H1 (cell line): Measurements from ENCODE around the gene TBC1D10A. TPM values are rescaled to one million over a fixed set of nuclear protein-coding genes. Genes with fewer than 3 reads are reported as not detected.

ENCODE experiments used
- CTCF ChIA-PET: fragments of 300-600 bp; sonication (Branson Sonifier 250); formaldehyde crosslinking; loops from one replicate; lab custom pipeline; 2021; ENCODE audit not compliant: partially characterized antibody; lab: Charles Lee
- POLR2A ChIA-PET: fragments of 300-600 bp; sonication (Branson Sonifier 250); formaldehyde crosslinking; loops from one replicate; lab custom pipeline; 2021; ENCODE audit warnings: inconsistent platforms; ENCODE audit not compliant: partially characterized antibody; lab: Charles Lee
- DNase-seq, 2 experiments: peaks; one replicate each; pipeline versions ENCODE4 v3.0.0 to v3.0.0-alpha.2; 2010 to 2022; ENCODE audit warnings: low spot score in 2 of 2, low read depth in 1 of 2, mixed read lengths in 1 of 2
- FAIRE-seq: peaks from 2 replicates; lab custom pipeline; 2011; peaks lifted over from hg19 to GRCh38; lab: Jason Lieb, UNC
- H2AFZ ChIP-seq: 2 replicates; pipeline ENCODE4 v1.8.1; 2012; ENCODE audit warnings: low read length, inconsistent platforms
- H2AK5ac ChIP-seq: 2 replicates; pipeline ENCODE4 v1.6.1; 2013; ENCODE audit warnings: low read depth, low read length
- H2BK120ac ChIP-seq: replicated peaks from 2 replicates; pipeline ENCODE3; 2013; ENCODE audit warnings: low read depth, low read length, inconsistent platforms
- H2BK12ac ChIP-seq: 2 replicates; pipeline ENCODE4 v1.6.1; 2013; ENCODE audit warnings: low read depth, low read length
- H2BK15ac ChIP-seq: 2 replicates; pipeline ENCODE4 v1.6.1; 2013; ENCODE audit warnings: low read length
- H2BK20ac ChIP-seq: 2 replicates; pipeline ENCODE4 v1.6.1; 2013; ENCODE audit warnings: low read length
- H2BK5ac ChIP-seq: 2 replicates; pipeline ENCODE4 v1.6.1; 2013; ENCODE audit warnings: low read depth, low read length
- H3K14ac ChIP-seq: 2 replicates; pipeline ENCODE4 v1.6.1; 2013; ENCODE audit warnings: inconsistent platforms; ENCODE audit not compliant: insufficient read length
- H3K18ac ChIP-seq: 2 replicates; pipeline ENCODE4 v1.6.1; 2013; ENCODE audit warnings: low read length; ENCODE audit errors: extremely low read depth
- H3K23ac ChIP-seq: 2 replicates; pipeline ENCODE4 v1.6.1; 2013; ENCODE audit warnings: inconsistent platforms; ENCODE audit not compliant: insufficient read length
- H3K23me2 ChIP-seq: 2 replicates; pipeline ENCODE4 v1.6.1; 2013; ENCODE audit warnings: low read depth, low read length
- H3K27ac ChIP-seq: 2 replicates; pipeline ENCODE4 v1.6.1; 2011; ENCODE audit warnings: low read depth, low read length, inconsistent platforms
- H3K27me3 ChIP-seq, 4 experiments: replicated peaks in 1 of 4; 1 replicate in 1 of 4; 2 replicates in 3 of 4; pipeline versions ENCODE4 v1.6.1 to v1.8.1; 2011 to 2013; ENCODE audit warnings: low read length in 3 of 4, mild to moderate bottlenecking in 3 of 4, inconsistent platforms in 2 of 4, mixed read lengths in 2 of 4, moderate library complexity in 1 of 4; ENCODE audit not compliant: control insufficient read depth in 3 of 4, insufficient read depth in 3 of 4; ENCODE audit errors: extremely low read depth in 1 of 4
- H3K36me3 ChIP-seq, 4 experiments: 2 replicates each; pipeline versions ENCODE4 v1.6.1 to v1.8.1; 2011 to 2013; ENCODE audit warnings: mild to moderate bottlenecking in 4 of 4, low read length in 3 of 4, moderate library complexity in 2 of 4, control low read depth in 1 of 4, inconsistent platforms in 1 of 4; ENCODE audit not compliant: insufficient read depth in 4 of 4, control insufficient read depth in 2 of 4
- H3K4ac ChIP-seq: replicated peaks from 2 replicates; pipeline ENCODE3; 2013; ENCODE audit warnings: low read length, low read depth, mixed read lengths, inconsistent platforms; ENCODE audit not compliant: insufficient read length
- H3K4me1 ChIP-seq, 4 experiments: replicated peaks in 1 of 4; 1 replicate in 1 of 4; 2 replicates in 3 of 4; pipeline versions ENCODE4 v1.6.1 to v1.8.1; 2011 to 2013; ENCODE audit warnings: low read length in 3 of 4, inconsistent platforms in 2 of 4, mixed read lengths in 1 of 4; ENCODE audit not compliant: insufficient read depth in 4 of 4, control insufficient read depth in 3 of 4
- H3K4me2 ChIP-seq, 2 experiments: 2 replicates each; pipeline versions ENCODE4 v1.6.1 to v1.8.1; 2011 to 2013; ENCODE audit warnings: low read depth in 2 of 2, low read length in 2 of 2, control low read depth in 1 of 2, inconsistent platforms in 1 of 2, mild to moderate bottlenecking in 1 of 2; ENCODE audit not compliant: insufficient read depth in 1 of 2
- H3K4me3 ChIP-seq, 4 experiments: fragments of 200-600, 300-600 bp in 1 of 4; sonication (generic), shearing (Covaris generic), sonication (Bioruptor Twin) in 1 of 4; 2 replicates each; pipeline versions ENCODE4 v1.5.1 to v1.8.1; 2011 to 2016; ENCODE audit warnings: low read length in 4 of 4, low read depth in 3 of 4, control low read depth in 2 of 4, inconsistent platforms in 2 of 4, mild to moderate bottlenecking in 2 of 4, mixed read lengths in 1 of 4, moderate library complexity in 1 of 4; ENCODE audit not compliant: insufficient read depth in 2 of 4; ENCODE audit errors: extremely low read depth in 1 of 4
- H3K56ac ChIP-seq: replicated peaks from 2 replicates; pipeline ENCODE3; 2013; ENCODE audit warnings: low read depth, mild to moderate bottlenecking, mixed read lengths, low read length, inconsistent platforms; ENCODE audit not compliant: insufficient read length
- H3K79me1 ChIP-seq: 2 replicates; pipeline ENCODE4 v1.6.1; 2013; ENCODE audit warnings: low read depth, low read length, control low read depth
- H3K79me2 ChIP-seq, 2 experiments: 2 replicates each; pipeline versions ENCODE4 v1.6.1 to v1.8.1; 2012 to 2013; ENCODE audit warnings: low read length in 2 of 2, mild to moderate bottlenecking in 2 of 2, inconsistent platforms in 1 of 2; ENCODE audit not compliant: insufficient read depth in 2 of 2, control insufficient read depth in 1 of 2
- H3K9ac ChIP-seq, 4 experiments: replicated peaks in 1 of 4; 1 replicate in 1 of 4; 2 replicates in 3 of 4; pipeline versions ENCODE4 v1.6.1 to v1.8.1; 2011 to 2013; ENCODE audit warnings: low read depth in 3 of 4, low read length in 3 of 4, control low read depth in 2 of 4, mild to moderate bottlenecking in 2 of 4, moderate library complexity in 2 of 4, inconsistent platforms in 1 of 4; ENCODE audit errors: extremely low read depth in 1 of 4
- H3K9me3 ChIP-seq, 2 experiments: 2 replicates each; pipeline versions ENCODE4 v1.6.1 to v1.8.1; 2012 to 2013; ENCODE audit warnings: mild to moderate bottlenecking in 2 of 2, moderate library complexity in 2 of 2, control low read depth in 1 of 2, inconsistent platforms in 1 of 2, low read depth in 1 of 2, low read length in 1 of 2, mixed read lengths in 1 of 2; ENCODE audit not compliant: insufficient read depth in 2 of 2
- H4K20me1 ChIP-seq, 2 experiments: replicated peaks in 1 of 2; 2 replicates each; pipeline versions ENCODE3 to v1.8.1; 2011 to 2013; ENCODE audit warnings: inconsistent platforms in 2 of 2, low read length in 2 of 2, mild to moderate bottlenecking in 1 of 2; ENCODE audit not compliant: insufficient read depth in 2 of 2, control insufficient read depth in 1 of 2
- H4K5ac ChIP-seq: 2 replicates; pipeline ENCODE4 v1.6.1; 2013; ENCODE audit warnings: low read length, low read depth, mixed read lengths, inconsistent platforms; ENCODE audit not compliant: insufficient read length
- H4K8ac ChIP-seq: 2 replicates; pipeline ENCODE4 v1.8.0; 2013; ENCODE audit warnings: mild to moderate bottlenecking, moderate library complexity, low read length, inconsistent platforms; ENCODE audit not compliant: insufficient read depth; ENCODE audit errors: extremely low read depth
- H4K91ac ChIP-seq: replicated peaks from 2 replicates; pipeline ENCODE3; 2013; ENCODE audit warnings: low read length, mixed read lengths, inconsistent platforms; ENCODE audit not compliant: insufficient read length
- BCL11A ChIP-seq, 2 experiments: IDR thresholded peaks; one replicate each; pipeline ENCODE4 v1.6.1; 2011; ENCODE audit warnings: low read depth in 2 of 2, low read length in 2 of 2, mild to moderate bottlenecking in 2 of 2
- CEBPB ChIP-seq: IDR thresholded peaks from 2 replicates; pipeline ENCODE4 v1.6.1; 2012; ENCODE audit warnings: low read depth, low read length
- CHD1 ChIP-seq: IDR thresholded peaks from 2 replicates; pipeline ENCODE4 v1.6.1; 2012; ENCODE audit warnings: low read depth, low read length, improper control_type of control experiment
- GTF2F1 ChIP-seq: IDR thresholded peaks from 2 replicates; pipeline ENCODE4 v1.6.1; 2012; ENCODE audit warnings: low read depth, low read length, improper control_type of control experiment, borderline replicate concordance
- JUN ChIP-seq: IDR thresholded peaks from 2 replicates; pipeline ENCODE4 v1.6.1; 2011; ENCODE audit warnings: low read depth, mild to moderate bottlenecking, improper control_type of control experiment, low read length
- RBBP5 ChIP-seq: IDR thresholded peaks from 2 replicates; pipeline ENCODE4 v1.7.1; 2012; ENCODE audit warnings: low read depth, mild to moderate bottlenecking, inconsistent platforms, low read length, moderate library complexity, borderline replicate concordance
- SP1 ChIP-seq: IDR thresholded peaks from 2 replicates; pipeline ENCODE4 v1.6.1; 2011; ENCODE audit warnings: low read depth, low read length
- SP2 ChIP-seq: IDR thresholded peaks from 2 replicates; pipeline ENCODE4 v1.6.1; 2012; ENCODE audit warnings: mild to moderate bottlenecking, low read length, inconsistent platforms
- SP4 ChIP-seq: IDR thresholded peaks from 2 replicates; pipeline ENCODE4 v1.6.1; 2012; ENCODE audit warnings: low read length, inconsistent platforms
- TAF7 ChIP-seq: optimal IDR thresholded peaks from 2 replicates; pipeline ENCODE3; 2011; ENCODE audit warnings: low read depth, mild to moderate bottlenecking, inconsistent platforms, low read length, moderate library complexity, borderline replicate concordance
- TCF12 ChIP-seq: IDR thresholded peaks from 2 replicates; pipeline ENCODE4 v1.6.1; 2011; ENCODE audit warnings: low read depth, mild to moderate bottlenecking, low read length
- TEAD4 ChIP-seq: IDR thresholded peaks from 2 replicates; pipeline ENCODE4 v1.6.1; 2012; ENCODE audit warnings: low read depth, low read length, inconsistent platforms, mixed read lengths
- WGBS, 2 experiments: shearing (Covaris generic) in 1 of 2; methylation state at CpG; one replicate each; pipeline versions ENCODE4 v1.1.6 to v1.1.7; 2013 to 2015; ENCODE audit warnings: low lambda C conversion rate in 2 of 2, mixed read lengths in 2 of 2, inconsistent platforms in 1 of 2, low coverage in 1 of 2, missing lambda C conversion rate in 1 of 2; ENCODE audit not compliant: insufficient replicate concordance in 2 of 2, insufficient coverage in 1 of 2, insufficient read length in 1 of 2; ENCODE audit errors: extremely low coverage in 1 of 2, missing lambda C conversion rate in 1 of 2; 5-methylcytosine and 5-hydroxymethylcytosine counted together
- polyA plus RNA-seq, 7 experiments: library from polyadenylated mRNA; depleted of rRNA in 3 of 7; stranded (reverse) in 5 of 7; unstranded in 2 of 7; fragments of >200 nt in 5 of 7; fragments of 200-250 nt in 2 of 7; gene quantifications; 1 replicate in 5 of 7; 2 replicates in 1 of 7; 4 replicates in 1 of 7; pipeline versions ENCODE4 v1.2.1 to v1.2.3, GENCODE V29; 2011 to 2013; ENCODE audit warnings: missing spikeins in 2 of 7, mixed read lengths in 2 of 7
- total RNA-seq: library from RNA; stranded (reverse); fragmentation: NEBNext Ultra II Directional; extraction: Animal tissue kit (Norgen Biotek cat#: 25700); gene quantifications from 2 replicates; pipeline ENCODE4 v1.2.1, GENCODE V29; 2021

The TBC1D10A gene
- total and polyA plus RNA-seq, 2 of the 8 experiments (the other 6 are each of a cell fraction or from before 2014, with no cell fraction given) = 5.4 to 7.0 TPM

- H3K36me3 ChIP-seq = no peaks in the 10 kb centered on the region
- H2AK5ac ChIP-seq = no peak overlapping the region
- no peak overlapping the region for H4K91ac ChIP-seq
- no peak overlapping the region for H3K27ac ChIP-seq
- no peak for DNase-seq
- peaks cover 0 to 2% (median 0%) of the 10 kb centered on the region in 4 experiments; a peak in 2 of 7 replicates for H3K27me3 ChIP-seq
- 0 out of 2 replicates have a peak overlapping the region, but pooled peaks have one; percentile 6 for H2BK12ac ChIP-seq
- no peak overlapping the region for H3K23ac ChIP-seq
- WGBS, 2 experiments = 92% methylated on average over 11 of the region's 11 CpGs; no CpG with 5 or more reads in 1 of the 2 experiments
- no peak overlapping the region for H3K18ac ChIP-seq
- H3K23me2 ChIP-seq = no peaks in the 10 kb centered on the region
- H3K4me2 ChIP-seq = no peak overlapping the region
- no peaks in the 10 kb centered on the region for H3K9me3 ChIP-seq
- H3K79me1 ChIP-seq = no peaks in the 10 kb centered on the region
- no peak overlapping the region for H4K8ac ChIP-seq
- no peak overlapping the region for H3K9ac ChIP-seq
- no peak for TF ChIP-seq CEBPB
- no peak for TF ChIP-seq TEAD4
- TF ChIP-seq CHD1 = no peak
- no peak for TF ChIP-seq BCL11A (IDR thresholded peaks at IDR 0.05; ENCODE audit: low read depth in 2 of 2, low read length in 2 of 2)
- no peak for TF ChIP-seq SP1
- no peak for TF ChIP-seq TAF7
- no peak for TF ChIP-seq SP4
- no peak for TF ChIP-seq JUN
- TF ChIP-seq RBBP5 = no peak
- no peak for TF ChIP-seq TCF12
- no peak for TF ChIP-seq SP2
- TF ChIP-seq GTF2F1 = no peak
- TF ChIP-seq, all 59 proteins: peak for 0
- Histone ChIP-seq H3K56ac (no peak overlapping the region), H4K20me1 (no peaks in the 10 kb centered on the region), H3K4ac (no peak overlapping the region), H3K14ac (no peak overlapping the region), H2BK15ac (no peak overlapping the region), H2BK20ac (no peak overlapping the region), H2BK120ac (no peak overlapping the region), H3K4me1 (peaks cover 3 to 17% (median 9%) of the 10 kb centered on the region in 4 experiments), H3K4me3 (no peak overlapping the region), H2BK5ac (no peak overlapping the region), H3K79me2 (no peaks in the 10 kb centered on the region), H2AFZ (no peak overlapping the region), H4K5ac (no peak overlapping the region)
- POLR2A ChIA-PET = interaction anchor here (0.8 to 1.6 kb wide), 3 partner anchors 10 to 21 kb away, joined by 3 to 4 read pairs (median 4); no protein-coding TSS in a partner anchor
- FAIRE-seq = no peak
- CTCF ChIA-PET = interaction anchor here (1.1 to 3.5 kb wide), 6 partner anchors 17 to 153 kb away, joined by 3 to 17 read pairs (median 5); no protein-coding TSS in a partner anchor
These were observed 66.5 kb downstream of the TBC1D10A start for GRCh38 chr22:30260276-30260675.
